GM21723 (cell line): ENCODE measurements around the gene HAAO.
"Not testable (repeated sequence)": the region's sequence is repeated elsewhere in the genome, so short reads cannot be mapped to it uniquely, and the experiment has no call there.

Experiments used
- ATAC-seq: cut with Tn5 transposase; IDR thresholded peaks from one replicate; pipeline ENCODE4 v1.9.1; 2021; ENCODE audit warnings: mild to moderate bottlenecking, moderate library complexity; ENCODE audit not compliant: unreplicated experiment

Gene HAAO

GRCh38 chr2:42752816-42753813 lies 39.3 kb downstream of the HAAO start:
- ATAC-seq, result no peak

DNA sequence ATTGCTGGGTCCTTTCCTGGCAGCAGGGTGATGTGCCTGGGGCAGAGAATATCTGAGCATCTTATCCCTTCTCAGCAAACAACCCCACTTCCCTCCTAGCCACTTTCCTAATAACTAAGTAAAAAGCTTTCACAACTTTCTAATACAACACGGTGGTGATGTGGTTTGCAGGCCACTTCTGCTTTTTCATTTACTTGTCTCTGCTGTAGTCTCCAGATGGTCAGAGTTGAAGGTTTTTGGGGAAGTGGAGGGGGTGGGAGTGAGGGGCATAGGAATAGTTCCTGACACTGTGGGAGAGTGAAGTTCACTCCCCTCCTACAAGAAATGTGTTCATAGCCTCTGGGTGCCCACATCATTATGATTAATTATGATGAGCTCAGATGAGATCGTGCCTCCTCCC lies 40.1 kb downstream of the HAAO start:
- ATAC-seq, result peak; percentile 78

GRCh38 chr2:42748840-42749239 lies 43.5 kb downstream of the HAAO start:
- ATAC-seq, result no peak

GRCh38 chr2:42747422-42747821 lies 45.0 kb downstream of the HAAO start:
- ATAC-seq, result no peak

DNA sequence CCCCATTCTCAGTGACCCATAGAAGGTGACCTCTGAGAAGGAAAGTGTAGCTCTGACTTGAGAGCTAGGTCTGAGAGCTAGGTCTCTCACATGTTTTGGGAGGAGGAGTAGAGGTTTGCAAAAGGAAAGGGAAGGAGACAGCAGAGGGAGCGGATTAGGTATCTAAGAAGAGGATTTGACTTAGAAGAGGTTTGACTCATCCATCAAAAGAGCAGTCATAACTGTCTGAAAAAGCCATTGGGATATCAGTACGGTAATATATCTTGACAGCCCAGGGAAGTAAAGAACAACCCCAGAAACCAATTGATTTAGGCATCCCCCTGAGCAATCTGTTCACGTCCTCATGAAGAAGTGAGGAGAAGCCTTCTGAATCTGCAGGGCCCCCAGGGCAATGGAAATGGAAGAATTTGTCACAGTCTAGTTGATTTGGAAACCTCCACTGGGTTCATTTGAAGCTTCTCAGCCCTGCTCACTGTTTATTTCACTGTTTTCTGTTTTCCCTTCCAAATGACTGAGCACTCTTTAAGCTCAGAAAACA lies 47.8 kb downstream of the HAAO start:
- ATAC-seq, result no peak

DNA sequence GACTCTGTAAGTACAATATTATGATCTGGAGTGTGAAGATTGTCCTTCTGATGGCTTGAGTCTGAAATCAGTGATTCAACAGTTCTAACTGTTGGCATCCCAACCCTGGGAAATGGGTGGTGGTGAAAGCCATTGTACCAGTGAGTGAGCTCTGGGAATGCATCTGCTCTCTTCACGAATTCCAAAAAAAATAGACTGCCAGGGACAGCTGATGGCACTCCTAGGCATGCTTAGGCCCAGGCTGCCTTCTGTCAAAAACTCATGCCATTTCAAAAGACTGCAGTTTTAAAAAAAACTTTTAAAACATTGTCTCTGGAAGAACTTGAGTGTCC lies 48.8 kb downstream of the HAAO start:
- no peak for ATAC-seq

DNA sequence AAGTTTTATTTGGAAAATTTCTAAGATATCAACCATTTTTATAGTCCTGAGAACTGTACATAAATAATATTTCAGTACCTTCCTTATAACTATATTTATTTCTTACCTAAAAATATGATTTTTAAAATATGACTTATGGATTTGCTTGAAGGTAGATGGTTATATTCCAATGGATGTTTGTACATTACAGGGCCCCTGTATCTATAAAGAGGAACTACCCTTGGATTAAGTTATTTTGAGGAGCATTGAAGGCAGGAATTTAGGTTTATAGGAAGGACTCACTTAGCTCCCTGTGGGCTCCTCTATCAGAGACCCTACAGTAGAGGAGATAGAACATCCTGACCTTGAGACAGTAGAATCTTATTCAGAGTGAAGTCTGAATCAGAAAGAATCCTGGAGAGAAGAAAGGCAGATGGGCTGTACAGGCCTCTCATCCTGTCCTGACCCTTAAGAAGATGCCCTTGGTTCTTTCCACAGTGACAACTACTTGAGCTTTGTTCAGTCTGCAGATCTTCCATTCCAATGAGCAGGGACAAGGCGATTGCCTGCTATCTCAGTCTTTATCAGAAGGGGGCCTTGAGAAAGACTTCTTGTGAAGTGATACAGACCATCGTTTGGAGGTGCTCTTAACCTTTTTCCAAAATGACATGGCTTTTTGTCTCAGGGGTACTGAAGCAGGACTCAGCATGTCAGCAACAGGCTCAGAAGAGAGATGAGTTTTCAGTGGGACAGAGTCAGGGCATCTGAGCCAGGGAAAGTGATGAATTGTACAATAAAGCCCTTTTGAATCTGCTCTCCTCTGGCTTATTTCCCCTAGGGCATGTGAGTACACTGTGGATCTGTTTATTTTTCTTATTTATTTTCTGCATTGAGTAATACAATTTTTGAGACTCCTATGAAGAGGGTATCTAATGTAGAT lies 49.4 kb downstream of the HAAO start:
- ATAC-seq, result no peak

- no peak for ATAC-seq
Observed at GRCh38 chr2:42741140-42741539, 51.2 kb downstream of the HAAO start.

DNA sequence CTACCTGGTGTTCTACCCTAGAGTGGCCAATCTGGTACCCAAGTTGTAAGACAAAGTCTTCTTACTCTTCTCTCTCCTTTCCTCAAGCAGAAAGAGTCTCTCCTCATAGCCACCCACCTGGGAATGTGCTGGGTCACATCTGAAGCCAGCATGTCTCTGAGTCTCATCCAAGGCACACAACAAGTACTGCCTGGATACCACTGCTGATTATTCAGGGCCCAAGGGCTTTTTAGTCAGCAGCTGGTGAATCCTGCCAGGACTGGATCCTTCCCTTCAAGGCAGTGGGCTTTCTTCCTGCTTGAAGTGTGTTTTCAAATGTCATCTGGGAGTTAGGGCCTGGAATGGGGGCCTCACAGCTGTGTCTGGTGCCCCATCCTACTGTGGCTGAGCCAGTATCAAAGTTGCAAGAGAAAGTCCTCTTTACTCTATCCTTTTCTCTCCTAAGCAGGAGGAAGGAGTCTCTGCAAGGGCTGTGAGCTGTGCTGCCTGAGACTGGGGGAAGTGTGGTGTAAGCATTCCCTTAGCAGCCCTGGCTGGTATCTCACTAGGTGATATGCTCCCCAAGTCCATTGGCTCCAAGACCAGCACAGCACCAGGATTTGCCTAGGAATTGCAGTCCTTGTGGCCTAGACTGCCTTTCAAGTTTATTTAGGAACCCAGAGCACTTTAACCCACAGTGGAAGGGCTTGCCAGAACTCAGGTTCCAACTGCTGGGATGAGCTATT lies 55.6 kb downstream of the HAAO start:
- ATAC-seq, result no peak

DNA sequence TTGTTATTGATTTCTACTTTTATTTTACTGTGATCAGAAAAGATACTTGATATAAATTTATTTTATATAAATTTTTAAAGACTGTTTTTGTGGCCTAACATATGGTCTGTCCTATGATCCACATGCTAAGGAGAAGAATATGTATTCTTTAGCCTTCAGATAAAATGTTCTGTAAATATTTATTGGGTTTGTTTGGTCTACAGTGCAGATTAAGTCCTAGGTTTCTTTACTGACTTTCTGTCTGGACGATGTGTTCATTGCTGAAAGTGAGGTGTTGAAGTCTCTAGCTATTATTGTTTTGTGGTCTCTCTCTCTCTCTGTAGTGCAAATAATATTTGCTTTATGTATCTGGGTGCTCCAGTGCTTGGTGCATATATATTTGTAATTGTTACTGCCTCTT lies 58.5 kb downstream of the HAAO start:
- no peak for ATAC-seq

- not testable (repeated sequence) for ATAC-seq
Observed at GRCh38 chr2:42731316-42731715, 61.1 kb downstream of the HAAO start.

GRCh38 chr2:42726680-42727079 lies 65.7 kb downstream of the HAAO start:
- ATAC-seq, result no peak

- no peak for ATAC-seq
Observed at GRCh38 chr2:42725657-42726056, 66.7 kb downstream of the HAAO start.

DNA sequence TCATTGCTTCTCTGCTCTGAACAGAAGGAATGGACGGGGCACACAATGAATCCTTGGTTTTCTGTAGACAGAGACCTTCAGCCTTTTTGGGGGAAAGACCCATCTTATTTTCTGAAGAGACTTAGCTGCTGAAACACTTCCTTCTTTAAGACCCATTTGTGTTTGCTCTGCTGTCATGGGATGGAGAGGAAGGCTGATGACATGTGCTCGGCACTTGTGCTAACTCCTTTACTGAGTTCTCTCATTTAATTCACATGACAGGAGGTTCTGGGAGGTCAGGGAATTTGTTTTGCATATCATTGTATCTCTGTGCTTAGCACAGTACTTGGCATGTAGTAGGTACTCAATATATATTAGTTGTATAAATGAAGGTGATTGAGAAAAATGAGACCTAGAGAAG lies 67.5 kb downstream of the HAAO start:
- ATAC-seq, result no peak

- ATAC-seq, result no peak
Observed at GRCh38 chr2:42723465-42723864, 68.9 kb downstream of the HAAO start.

DNA sequence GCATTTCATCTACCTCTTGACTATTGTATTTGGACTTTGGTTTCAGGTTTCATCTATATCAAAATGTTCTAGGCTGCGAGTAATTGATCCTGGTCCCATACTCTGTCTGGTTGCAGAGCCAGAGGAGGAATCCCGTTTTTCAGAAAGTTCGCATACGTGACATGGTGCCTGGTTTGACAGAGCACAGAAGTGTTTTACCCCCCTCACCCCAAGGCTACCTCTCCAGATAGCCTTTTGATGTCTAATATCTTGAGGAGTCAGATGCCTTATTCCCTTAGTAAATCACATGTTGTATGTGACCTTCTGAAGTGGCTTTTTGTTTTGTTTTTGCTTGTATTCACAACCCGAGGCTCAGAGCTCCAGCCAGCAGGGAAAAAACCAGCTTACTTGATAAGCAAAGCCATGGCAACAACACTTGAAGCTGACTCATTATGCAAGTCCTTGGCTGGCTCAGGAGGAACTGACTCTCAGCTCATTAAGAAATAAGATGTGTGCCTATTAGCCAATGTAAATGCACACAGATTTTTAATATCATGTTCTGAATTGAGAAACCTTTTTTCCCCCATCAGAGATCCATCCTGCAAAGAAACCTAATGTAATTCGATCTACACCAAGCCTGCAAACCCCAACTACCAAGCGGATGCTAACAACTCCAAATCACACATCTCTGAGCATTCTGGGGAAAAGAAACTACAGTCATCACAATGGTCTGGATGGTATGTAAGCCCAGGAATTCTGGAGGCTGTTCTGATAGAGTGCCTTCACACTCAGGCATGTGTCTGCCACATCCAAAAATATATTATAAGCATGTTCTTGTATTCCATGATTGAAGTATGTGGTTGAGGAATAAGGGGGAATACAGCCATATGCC lies 69.8 kb downstream of the HAAO start:
- ATAC-seq, result peak; percentile 98

GRCh38 chr2:42721898-42722297 lies 70.5 kb downstream of the HAAO start:
- ATAC-seq, result peak; percentile 9
